ENCODE measurements around the gene C11orf91.

- TF ChIP-seq CTCF (IDR thresholded peaks at IDR 0.05; ENCODE audit: borderline replicate concordance, extremely low read depth, low read length, poor library complexity, severe bottlenecking) (no peak), EZH2 (IDR thresholded peaks at IDR 0.05; ENCODE audit: borderline replicate concordance, low read depth, low read length, severe bottlenecking) (no peak)
These were observed 2.6 kb downstream of the C11orf91 start for GRCh38 chr11:33697997-33698396.

Measured in DND-41 (cell line).